NT2/D1 (cell line): ENCODE results near the gene GCN1.

Source experiments
- DNase-seq: peaks from one replicate; pipeline ENCODE4 v3.0.0-alpha.2; 2011; ENCODE audit warnings: low read depth, low spot score
- H3K27me3 ChIP-seq: 2 replicates; pipeline ENCODE4 v1.6.0; 2011; ENCODE audit warnings: mild to moderate bottlenecking; ENCODE audit not compliant: insufficient read length, insufficient read depth
- H3K36me3 ChIP-seq: 2 replicates; pipeline ENCODE4 v1.6.1; 2011; ENCODE audit warnings: mild to moderate bottlenecking, low read length, mixed read lengths; ENCODE audit not compliant: insufficient read depth, insufficient read length
- H3K4me1 ChIP-seq: 2 replicates; pipeline ENCODE4 v1.5.1; 2011; ENCODE audit not compliant: insufficient read depth, insufficient read length
- H3K4me3 ChIP-seq: 2 replicates; pipeline ENCODE4 v1.5.1; 2011; ENCODE audit warnings: low read depth; ENCODE audit not compliant: insufficient read length
- H3K9ac ChIP-seq: 2 replicates; pipeline ENCODE4 v1.6.0; 2011; ENCODE audit warnings: low read depth; ENCODE audit not compliant: insufficient read length
- H3K9me3 ChIP-seq: 2 replicates; pipeline ENCODE4 v1.5.1; 2011; ENCODE audit warnings: mild to moderate bottlenecking, low read length; ENCODE audit not compliant: insufficient read depth
- SUZ12 ChIP-seq: IDR thresholded peaks from 2 replicates; pipeline ENCODE4 v1.6.1; 2011; ENCODE audit not compliant: insufficient read length, insufficient read depth; ENCODE audit errors: extremely low read depth
- YY1 ChIP-seq: IDR thresholded peaks from 2 replicates; pipeline ENCODE4 v1.6.1; 2011; ENCODE audit not compliant: insufficient read length, insufficient read depth
- ZNF274 ChIP-seq: IDR thresholded peaks from 2 replicates; pipeline ENCODE4 v1.6.1; 2011; ENCODE audit warnings: mild to moderate bottlenecking, low read depth, low read length

Gene GCN1

GRCh38 chr12:120121343-120121742 is 73.2 kb downstream of the GCN1 start:
- Histone ChIP-seq H3K9ac (no peak overlapping the region), H3K4me3 (no peak overlapping the region), H3K9me3 (no peaks in the 10 kb centered on the region), H3K36me3 (peaks cover 22% of the 10 kb centered on the region), H3K4me1 (peaks cover 6% of the 10 kb centered on the region), H3K27me3 (no peaks in the 10 kb centered on the region)
- DNase-seq, result no peak
- TF ChIP-seq ZNF274 (no peak), YY1 (no peak), SUZ12 (no peak)

- Histone ChIP-seq H3K4me3 (no peak overlapping the region), H3K9me3 (no peaks in the 10 kb centered on the region), H3K27me3 (no peaks in the 10 kb centered on the region), H3K36me3 (peaks cover 22% of the 10 kb centered on the region), H3K4me1 (peaks cover 11% of the 10 kb centered on the region), H3K9ac (no peak overlapping the region)
- DNase-seq, result no peak
- TF ChIP-seq ZNF274 (no peak), YY1 (no peak), SUZ12 (no peak)
These were observed 75.1 kb downstream of the GCN1 start for GRCh38 chr12:120119271-120119973.

GRCh38 chr12:120118321-120119061 is 76.0 kb downstream of the GCN1 start:
- H3K36me3 ChIP-seq, result peaks cover 31% of the 10 kb centered on the region
- H3K4me3 ChIP-seq, result peak overlapping the region; percentile 94
- peaks cover 11% of the 10 kb centered on the region for H3K4me1 ChIP-seq
- peak overlapping the region; percentile 99 for H3K9ac ChIP-seq
- DNase-seq, result peak; percentile 49
- H3K9me3 ChIP-seq, result no peaks in the 10 kb centered on the region
- no peak for TF ChIP-seq ZNF274
- TF ChIP-seq YY1, result no peak
- TF ChIP-seq SUZ12, result no peak
- H3K27me3 ChIP-seq, result no peaks in the 10 kb centered on the region

- Histone ChIP-seq H3K27me3 (no peaks in the 10 kb centered on the region), H3K9ac (peak overlapping the region; percentile 99), H3K9me3 (no peaks in the 10 kb centered on the region), H3K4me3 (peak overlapping the region; percentile 94), H3K4me1 (peaks cover 11% of the 10 kb centered on the region), H3K36me3 (peaks cover 36% of the 10 kb centered on the region)
- DNase-seq, result no peak
- TF ChIP-seq YY1 (no peak), SUZ12 (no peak), ZNF274 (no peak)
These were observed 76.6 kb downstream of the GCN1 start for GRCh38 chr12:120117961-120118320.

GRCh38 chr12:120116792-120117651 is 77.5 kb downstream of the GCN1 start:
- H3K9me3 ChIP-seq, result no peaks in the 10 kb centered on the region
- H3K27me3 ChIP-seq, result no peaks in the 10 kb centered on the region
- peak overlapping the region; percentile 94 for H3K4me3 ChIP-seq
- H3K9ac ChIP-seq, result peak overlapping the region; percentile 99
- H3K36me3 ChIP-seq, result peaks cover 42% of the 10 kb centered on the region
- TF ChIP-seq ZNF274, result no peak
- TF ChIP-seq SUZ12, result no peak
- TF ChIP-seq YY1, result no peak
- DNase-seq, result peak; percentile 93
- H3K4me1 ChIP-seq, result peaks cover 13% of the 10 kb centered on the region

- no peak for DNase-seq
- H3K4me1 ChIP-seq, result peaks cover 15% of the 10 kb centered on the region
These were observed 78.1 kb downstream of the GCN1 start, which contains the start of gene RAB35 for GRCh38 chr12:120116441-120116791. Gene RAB35 (minus strand): TSS chr12:120116753. CDS start chr12:120116650, 103 bp downstream.

GRCh38 chr12:120115692-120116440 is 78.6 kb downstream of the GCN1 start:
- peaks cover 48% of the 10 kb centered on the region for H3K36me3 ChIP-seq
- H3K27me3 ChIP-seq, result no peaks in the 10 kb centered on the region
- H3K9ac ChIP-seq, result peak overlapping the region; percentile 85
- H3K4me1 ChIP-seq, result peaks cover 15% of the 10 kb centered on the region
- H3K4me3 ChIP-seq, result peak overlapping the region; percentile 94
- DNase-seq, result no peak
- H3K9me3 ChIP-seq, result no peaks in the 10 kb centered on the region
- TF ChIP-seq YY1 (no peak), ZNF274 (no peak), SUZ12 (no peak)

More at GRCh38 chr12:120116441-120116791, 78.1 kb downstream of the GCN1 start, which contains the start of gene RAB35:
- TF ChIP-seq YY1 (no peak), ZNF274 (no peak), SUZ12 (no peak)
- peak within 1 kb of the TSS; percentile 99 for H3K9ac ChIP-seq
- peaks cover 45% of the 10 kb centered on the region for H3K36me3 ChIP-seq
- peak within 1 kb of the TSS; percentile 94 for H3K4me3 ChIP-seq
- no peaks in the 10 kb centered on the region for H3K9me3 ChIP-seq
- no peaks in the 10 kb centered on the region for H3K27me3 ChIP-seq
